SK-N-SH (cell line): ENCODE data around the gene AHDC1. TPM values are rescaled to one million over a fixed set of nuclear protein-coding genes. Genes with fewer than 3 reads are reported as not detected.

Experiments
- CTCF ChIA-PET: fragments of 300-600, 350-600 bp; formaldehyde crosslinking; extraction: SDS; loops from one replicate; lab custom pipeline; 2021; lab: Yijun Ruan, JAX
- POLR2A ChIA-PET: fragments of 350-600 bp; sonication (Branson Sonifier 250); formaldehyde crosslinking; extraction: SDS; loops from one replicate; lab custom pipeline; 2020; ENCODE audit warnings: antibody characterized with exemption, inconsistent platforms; lab: Yijun Ruan, JAX
- DNase-seq: peaks from one replicate; pipeline ENCODE4 v3.0.0; 2012
- H2AFZ ChIP-seq: fragments of 200-600 bp; sonication (generic); 2 replicates; pipeline ENCODE4 v1.8.1; 2016; ENCODE audit warnings: antibody characterized with exemption, mild to moderate bottlenecking, low read depth
- H3F3A ChIP-seq: fragments of 200-600 bp; sonication (generic); replicated peaks from 2 replicates; pipeline ENCODE3; 2016; ENCODE audit warnings: antibody characterized with exemption, mild to moderate bottlenecking; ENCODE audit not compliant: insufficient read depth
- H3K27ac ChIP-seq, 2 experiments: fragments of 200-500 bp in 1 of 2; fragments of 200-600 bp in 1 of 2; sonication (Bioruptor generic) in 1 of 2; sonication (generic), shearing (Covaris generic) in 1 of 2; 2 replicates each; pipeline versions ENCODE4 v1.5.1 to v1.6.1; 2014 to 2016; ENCODE audit warnings: low read depth in 2 of 2, inconsistent platforms in 1 of 2, low read length in 1 of 2, mild to moderate bottlenecking in 1 of 2, mixed read lengths in 1 of 2
- H3K27me3 ChIP-seq: fragments of 200-600 bp; sonication (generic), shearing (Covaris generic); 2 replicates; pipeline ENCODE4 v1.6.1; 2016; ENCODE audit warnings: mixed run types; ENCODE audit not compliant: insufficient read depth
- H3K36me3 ChIP-seq, 2 experiments: fragments of 200-500 bp in 1 of 2; fragments of 200-600 bp in 1 of 2; sonication (Bioruptor generic) in 1 of 2; sonication (generic) in 1 of 2; replicated peaks in 1 of 2; 2 replicates each; pipeline versions ENCODE3 to v1.5.1; 2014 to 2016; ENCODE audit warnings: low read length in 1 of 2, mild to moderate bottlenecking in 1 of 2; ENCODE audit not compliant: insufficient read depth in 2 of 2, control insufficient read depth in 1 of 2
- H3K4me1 ChIP-seq, 2 experiments: fragments of 200-500 bp in 1 of 2; fragments of 200-600 bp in 1 of 2; sonication (Bioruptor generic) in 1 of 2; sonication (generic), shearing (Covaris generic) in 1 of 2; 2 replicates each; pipeline versions ENCODE4 v1.5.1 to v1.6.1; 2014 to 2016; ENCODE audit warnings: low read depth in 1 of 2, low read length in 1 of 2, mixed run types in 1 of 2; ENCODE audit not compliant: insufficient read depth in 2 of 2, control insufficient read depth in 1 of 2
- H3K4me2 ChIP-seq: fragments of 200-600 bp; sonication (generic), shearing (Covaris generic); 2 replicates; pipeline ENCODE4 v1.6.1; 2017; ENCODE audit warnings: mixed run types
- H3K4me3 ChIP-seq, 2 experiments: fragments of 200-500 bp in 1 of 2; fragments of 200-600 bp in 1 of 2; sonication (Bioruptor generic) in 1 of 2; sonication (generic), shearing (Covaris generic) in 1 of 2; 2 replicates each; pipeline versions ENCODE4 v1.5.1 to v1.8.1; 2014 to 2016; ENCODE audit warnings: low read depth in 2 of 2, inconsistent platforms in 1 of 2, low read length in 1 of 2, mild to moderate bottlenecking in 1 of 2, mixed read lengths in 1 of 2, moderate library complexity in 1 of 2
- H3K79me2 ChIP-seq: fragments of 200-600 bp; sonication (generic); 2 replicates; pipeline ENCODE4 v1.8.1; 2017; ENCODE audit warnings: mild to moderate bottlenecking; ENCODE audit not compliant: insufficient read depth
- H3K9ac ChIP-seq: fragments of 200-600 bp; sonication (generic); 2 replicates; pipeline ENCODE4 v1.6.1; 2017; ENCODE audit warnings: mixed run types
- H3K9me2 ChIP-seq: fragments of 200-600 bp; sonication (generic); 2 replicates; pipeline ENCODE4 v1.6.1; 2017; ENCODE audit warnings: mixed run types
- H3K9me3 ChIP-seq: fragments of 200-600 bp; sonication (generic); 2 replicates; pipeline ENCODE4 v1.6.1; 2017; ENCODE audit warnings: mixed run types, mild to moderate bottlenecking, moderate library complexity
- H4K20me1 ChIP-seq: fragments of 200-600 bp; sonication (generic); 2 replicates; pipeline ENCODE4 v1.6.1; 2017; ENCODE audit warnings: mild to moderate bottlenecking, mixed run types; ENCODE audit not compliant: insufficient read depth
- CHD2 ChIP-seq: fragments of 150-350 bp; IDR thresholded peaks from 2 replicates; pipeline ENCODE4 v1.6.1; 2018; ENCODE audit warnings: low read length; ENCODE audit not compliant: partially characterized antibody
- ELF1 ChIP-seq: IDR thresholded peaks from 2 replicates; pipeline ENCODE4 v1.4.0; 2012
- EP300 ChIP-seq, 2 experiments: IDR thresholded peaks; 2 replicates each; pipeline versions ENCODE4 v1.4.0 to v1.6.1; 2012; ENCODE audit warnings: borderline replicate concordance in 1 of 2, low read depth in 1 of 2, low read length in 1 of 2
- EZH2phosphoT487 ChIP-seq: fragments of 200-600 bp; sonication (generic); IDR thresholded peaks from 2 replicates; pipeline ENCODE4 v1.6.1; 2017; ENCODE audit warnings: low read depth, mixed run types, mild to moderate bottlenecking, antibody characterized with exemption, moderate library complexity, borderline replicate concordance
- FOSL2 ChIP-seq: IDR thresholded peaks from 2 replicates; pipeline ENCODE4 v1.4.0; 2012; ENCODE audit warnings: low read depth, mild to moderate bottlenecking, moderate library complexity, borderline replicate concordance
- FOXJ3 ChIP-seq: sonication (generic); formaldehyde crosslinking; IDR thresholded peaks from 2 replicates; pipeline ENCODE4 v1.5.1; 2020; ENCODE audit warnings: mild to moderate bottlenecking, missing genetic modification reagents
- FOXM1 ChIP-seq: IDR thresholded peaks from 2 replicates; pipeline ENCODE4 v1.4.0; 2012; ENCODE audit warnings: low read depth, mild to moderate bottlenecking
- GABPA ChIP-seq: IDR thresholded peaks from 2 replicates; pipeline ENCODE4 v1.4.0; 2012; ENCODE audit warnings: low read depth, mild to moderate bottlenecking
- GATA2 ChIP-seq: sonication (generic); formaldehyde crosslinking; IDR thresholded peaks from 2 replicates; pipeline ENCODE4 v1.5.0; 2020; ENCODE audit warnings: mild to moderate bottlenecking, missing genetic modification reagents
- IRF3 ChIP-seq: fragments of 150-350 bp; IDR thresholded peaks from 2 replicates; pipeline ENCODE4 v1.6.1; 2016; ENCODE audit warnings: mild to moderate bottlenecking, low read depth, low read length
- JUND ChIP-seq: IDR thresholded peaks from 2 replicates; pipeline ENCODE4 v1.4.0; 2012
- MAX ChIP-seq: IDR thresholded peaks from 2 replicates; pipeline ENCODE4 v1.4.0; 2012; ENCODE audit warnings: low read depth
- NFIC ChIP-seq: IDR thresholded peaks from 2 replicates; pipeline ENCODE4 v1.4.0; 2012; ENCODE audit warnings: borderline replicate concordance
- NRF1 ChIP-seq: IDR thresholded peaks from 2 replicates; pipeline ENCODE4 v1.6.1; 2012; ENCODE audit warnings: low read depth, mild to moderate bottlenecking, low read length
- PBX3 ChIP-seq: IDR thresholded peaks from 2 replicates; pipeline ENCODE4; 2012
- POLR2AphosphoS5 ChIP-seq: IDR thresholded peaks from 2 replicates; pipeline ENCODE4 v1.6.1; 2012; ENCODE audit warnings: low read depth, low read length
- RAD21 ChIP-seq: IDR thresholded peaks from 2 replicates; pipeline ENCODE4 v1.6.1; 2012; ENCODE audit warnings: mild to moderate bottlenecking, low read length
- RCOR1 ChIP-seq: fragments of 150-350 bp; IDR thresholded peaks from 2 replicates; pipeline ENCODE4 v1.6.1; 2017; ENCODE audit warnings: antibody characterized with exemption, low read length
- RFX5 ChIP-seq: IDR thresholded peaks from 2 replicates; pipeline ENCODE4 v1.6.1; 2012; ENCODE audit warnings: mild to moderate bottlenecking, improper control_type of control experiment, low read length
- RXRA ChIP-seq: IDR thresholded peaks from 2 replicates; pipeline ENCODE4 v1.4.0; 2012; ENCODE audit warnings: low read depth, mild to moderate bottlenecking, borderline replicate concordance
- SMC3 ChIP-seq: IDR thresholded peaks from 2 replicates; pipeline ENCODE4 v1.6.1; 2012; ENCODE audit warnings: low read depth, low read length, improper control_type of control experiment
- TAF1 ChIP-seq: IDR thresholded peaks from 2 replicates; pipeline ENCODE4 v1.6.1; 2012; ENCODE audit warnings: low read depth, mild to moderate bottlenecking, low read length, moderate library complexity, borderline replicate concordance
- TEAD4 ChIP-seq: IDR thresholded peaks from 2 replicates; pipeline ENCODE4 v1.4.0; 2012; ENCODE audit warnings: mild to moderate bottlenecking, borderline replicate concordance; ENCODE audit not compliant: insufficient read depth
- WGBS: methylation state at CpG from one replicate; pipeline ENCODE4 v1.1.6; 2017; ENCODE audit warnings: low lambda C conversion rate; 5-methylcytosine and 5-hydroxymethylcytosine counted together
- polyA plus RNA-seq, 3 experiments: library from polyadenylated mRNA; depleted of rRNA; stranded (reverse); fragments of >200 nt; gene quantifications; 2 replicates each; pipeline ENCODE4 v1.2.3, GENCODE V29; 2012

The AHDC1 gene
- polyA plus RNA-seq, 1 of the 3 experiments (the other 2 are of a cell fraction) = 8.5 TPM

- Histone ChIP-seq H3K9ac (no peak overlapping the region), H3K36me3 (peaks cover 8 to 20% of the 10 kb centered on the region in 2 experiments), H3K4me2 (no peak overlapping the region), H4K20me1 (no peaks in the 10 kb centered on the region), H3K9me3 (no peaks in the 10 kb centered on the region), H2AFZ (no peak overlapping the region), H3K4me1 (peaks cover 19 to 25% of the 10 kb centered on the region in 2 experiments; a peak in 3 of 4 replicates), H3K27ac (no peak overlapping the region; a peak in 1 of 4 replicates), H3K79me2 (peaks cover 19% of the 10 kb centered on the region; the same call in 1 of the 2 replicates), H3K9me2 (no peaks in the 10 kb centered on the region)
- DNase-seq = no peak
- 72% methylated on average over 6 of the region's 12 CpGs for WGBS
- no peak for TF ChIP-seq EZH2phosphoT487
- no peak for TF ChIP-seq JUND
- TF ChIP-seq NRF1 = no peak
- no peak for TF ChIP-seq GABPA
- TF ChIP-seq CHD2 = no peak
- no peak for TF ChIP-seq RAD21
- no peak for TF ChIP-seq POLR2AphosphoS5
- no peak for TF ChIP-seq MAX
- TF ChIP-seq, all 33 proteins: peak for 0
- POLR2A ChIA-PET = interaction anchor here (1.3 to 1.6 kb wide), 2 partner anchors 46 to 66 kb away, joined by 4 to 9 read pairs; partner anchors contain the start of gene WASF2
- Histone ChIP-seq H3K27me3 (no peaks in the 10 kb centered on the region), H3K4me3 (no peak overlapping the region), H3F3A (peaks cover 16% of the 10 kb centered on the region)
- CTCF ChIA-PET = interaction anchor here (0.6 to 24.8 kb wide), 44 partner anchors 9 to 259 kb away, joined by 3 to 603 read pairs (median 5); partner anchors contain the start of genes AHDC1, MAP3K6 and WASF2
Measured at GRCh38 chr1:27555700-27556424, 48.1 kb downstream of the AHDC1 start.

- H4K20me1 ChIP-seq = no peaks in the 10 kb centered on the region
- H3K4me3 ChIP-seq = no peak overlapping the region
- no peak overlapping the region for H3K27ac ChIP-seq
- H3K27me3 ChIP-seq = no peaks in the 10 kb centered on the region
- WGBS = 90% methylated on average over 7 of the region's 8 CpGs
- H3K4me1 ChIP-seq = peaks cover 14 to 17% of the 10 kb centered on the region in 2 experiments; a peak in 3 of 4 replicates
- H3F3A ChIP-seq = peaks cover 15% of the 10 kb centered on the region
- no peaks in the 10 kb centered on the region for H3K9me3 ChIP-seq
- no peaks in the 10 kb centered on the region for H3K9me2 ChIP-seq
- peaks cover 8 to 29% of the 10 kb centered on the region in 2 experiments for H3K36me3 ChIP-seq
- no peak for DNase-seq
- CTCF ChIA-PET = interaction anchor here (0.7 to 24.8 kb wide), 10 partner anchors 10 to 255 kb away, joined by 3 to 603 read pairs (median 10); partner anchors contain the start of gene AHDC1
- H2AFZ ChIP-seq = no peak overlapping the region
- no peak overlapping the region for H3K9ac ChIP-seq
- no peak overlapping the region for H3K4me2 ChIP-seq
- H3K79me2 ChIP-seq = peaks cover 16% of the 10 kb centered on the region; the same call in 1 of the 2 replicates
- POLR2A ChIA-PET = no interaction called here
- no peak for TF ChIP-seq RFX5
- TF ChIP-seq PBX3 = no peak
- no peak for TF ChIP-seq RXRA
- no peak for TF ChIP-seq ELF1
- no peak for TF ChIP-seq TAF1
- TF ChIP-seq NRF1 = no peak
- TF ChIP-seq FOSL2 = no peak
- TF ChIP-seq GATA2 (CRISPR knock-in tag) = no peak
- TF ChIP-seq NFIC = no peak
- no peak for TF ChIP-seq FOXJ3 (CRISPR knock-in tag)
- no peak for TF ChIP-seq RCOR1
- TF ChIP-seq IRF3 = no peak
- TF ChIP-seq EP300 (IDR thresholded peaks at IDR 0.05; ENCODE audit: borderline replicate concordance in 1 of 2, low read depth in 1 of 2, low read length in 1 of 2) = no peak
- TF ChIP-seq EZH2phosphoT487 = no peak
- no peak for TF ChIP-seq FOXM1
- TF ChIP-seq TEAD4 = no peak
- no peak for TF ChIP-seq SMC3
- TF ChIP-seq POLR2AphosphoS5 = no peak
Measured at GRCh38 chr1:27554759-27555699, 48.9 kb downstream of the AHDC1 start.
